SH-SY5Y (cell line): ENCODE measurements around the gene BAG1.

Experiments used
- GATA2 ChIP-seq: IDR thresholded peaks from 2 replicates; pipeline ENCODE4 v1.6.1; 2011; ENCODE audit warnings: mild to moderate bottlenecking, low read depth, low read length
- GATA3 ChIP-seq: IDR thresholded peaks from 2 replicates; pipeline ENCODE4 v1.6.1; 2011; ENCODE audit warnings: low read depth, mild to moderate bottlenecking, low read length, moderate library complexity

DNA sequence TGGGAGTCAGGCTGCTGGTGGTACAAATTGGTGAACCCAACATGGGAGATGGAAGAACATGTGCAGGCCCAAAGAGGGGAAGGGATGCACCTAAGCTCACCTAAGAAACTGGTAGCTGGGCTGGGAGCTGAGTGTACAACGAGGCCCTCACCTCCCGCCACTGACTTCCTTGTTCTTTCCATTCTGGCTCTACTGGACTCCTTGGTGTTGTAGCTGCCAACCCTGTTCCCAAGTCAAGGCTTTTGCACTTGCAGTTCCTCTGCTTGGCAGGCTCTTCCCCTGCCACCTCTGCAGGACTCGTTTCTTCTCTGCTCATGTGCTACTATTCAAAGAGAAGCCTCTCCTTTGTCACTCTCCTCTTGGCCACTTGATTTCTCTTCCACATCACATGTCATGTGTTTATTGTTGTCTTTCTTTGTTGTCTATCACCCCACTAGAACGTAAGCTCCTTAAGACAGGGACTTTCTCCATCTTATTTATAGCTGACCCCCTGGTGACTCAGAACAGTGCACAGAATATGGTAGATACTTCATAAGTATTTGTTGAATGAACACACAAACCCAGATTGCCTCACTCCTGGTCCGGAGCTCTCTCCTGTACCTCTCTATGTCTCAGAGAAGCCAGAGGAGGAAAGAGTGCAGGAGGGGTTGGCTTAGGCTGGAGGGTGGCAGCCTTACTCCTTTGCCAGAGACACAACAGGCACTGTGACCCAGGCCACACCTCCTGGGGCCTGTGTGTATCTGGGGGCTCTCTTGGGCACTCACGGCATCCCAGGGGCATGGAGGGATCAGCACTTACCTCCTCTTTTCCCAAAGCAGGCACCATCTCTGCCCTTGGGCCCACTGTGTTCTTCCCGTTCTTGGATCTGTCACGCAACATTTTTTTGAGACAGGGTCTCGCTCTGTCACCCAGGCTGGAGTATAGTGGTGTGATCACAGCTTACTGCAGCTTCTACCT, 29.7 kb downstream of the BAG1 start:
- TF ChIP-seq GATA3 (no peak), GATA2 (no peak)
